ENCODE data around the gene FTL. TPM values are rescaled to one million over a fixed set of nuclear protein-coding genes. Genes with fewer than 3 reads are reported as not detected.

The FTL gene
- total and polyA plus RNA-seq, 2 donors (not counting 3 experiments of a cell fraction or from before 2014, with no cell fraction given): 1,937 to 2,748 TPM

DNA sequence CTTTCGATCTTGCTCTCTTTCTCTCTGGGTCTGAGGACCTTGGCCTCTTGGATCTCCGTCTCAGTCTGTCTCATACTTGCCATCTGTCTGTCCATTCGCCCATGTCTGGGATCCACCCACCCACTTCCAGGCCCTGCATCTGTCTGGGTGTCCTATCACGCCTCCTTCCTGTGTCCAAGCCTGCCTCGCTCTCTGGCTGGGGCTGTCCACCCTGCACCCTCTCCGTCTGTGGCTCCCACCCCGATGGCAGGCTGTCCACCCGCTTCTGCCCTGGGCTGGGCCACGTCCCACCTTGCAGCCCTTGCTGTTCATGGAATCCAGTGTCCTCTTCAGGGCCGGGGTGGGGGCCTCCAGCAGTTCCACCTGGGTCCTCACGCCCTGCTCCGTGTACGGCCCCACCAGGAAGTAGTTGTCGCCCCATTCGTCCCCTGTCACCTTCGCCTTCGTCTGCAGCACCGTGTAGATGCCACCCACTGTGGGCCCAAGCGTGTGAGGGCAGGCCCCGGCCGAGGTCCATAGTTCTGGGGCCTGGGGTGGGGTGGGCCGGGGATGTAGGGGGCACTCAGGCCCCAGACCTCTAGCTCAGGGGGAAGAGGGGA lies 26.0 kb downstream of the FTL start:
- no peak overlapping the region for H3K4me3 ChIP-seq (replicated peaks in 1 of 3; ENCODE audit: insufficient read depth in 1 of 3, low read depth in 1 of 3, low read length in 3 of 3)
- POLR2A ChIA-PET: no interaction called here

More for the DNA sequence above, 26.0 kb downstream of the FTL start:
- FAIRE-seq: no peak
- Histone ChIP-seq H3K36me3 (ENCODE audit: control insufficient read depth in 2 of 2, extremely low read depth in 1 of 2, insufficient read depth in 2 of 2, low read length in 2 of 2) (peaks cover 0 to 9% of the 10 kb centered on the region in 2 experiments), H3K9me1 (replicated peaks; ENCODE audit: control insufficient read depth, extremely low read depth, insufficient read depth, low read length) (no peaks in the 10 kb centered on the region), H3K27me3 (ENCODE audit: control insufficient read depth in 2 of 2, insufficient read depth in 2 of 2, low read length in 2 of 2) (no peaks in the 10 kb centered on the region), H3K4me1 (ENCODE audit: control insufficient read depth, extremely low read depth, insufficient read depth, low read length) (peaks cover 14% of the 10 kb centered on the region), H3K9me3 (replicated peaks; ENCODE audit: control insufficient read depth, insufficient read depth, low read length) (no peaks in the 10 kb centered on the region), H2AFZ (ENCODE audit: low read depth, low read length) (no peak overlapping the region), H3K27ac (ENCODE audit: insufficient read depth, low read depth, low read length) (no peak overlapping the region), H3K4me2 (ENCODE audit: insufficient read depth, low read length) (no peak overlapping the region), H4K20me1 (replicated peaks; ENCODE audit: control insufficient read depth, extremely low read depth, insufficient read depth, low read length) (no peaks in the 10 kb centered on the region), H3K79me2 (ENCODE audit: control insufficient read depth, insufficient read depth, low read length) (peaks cover 46% of the 10 kb centered on the region), H3K9ac (replicated peaks; ENCODE audit: extremely low read depth, insufficient read depth, low read length) (no peak overlapping the region)
- intact Hi-C loops (cut with micrococcal nuclease): loop anchor here (10.0 kb wide), 2 partner anchors 164 to 356 kb away; partner anchors contain the start of genes DBP, HRC and TRPM4
- no TSS peak for BruUV-seq (replicated peaks)
- TF ChIP-seq, protein P1, sequence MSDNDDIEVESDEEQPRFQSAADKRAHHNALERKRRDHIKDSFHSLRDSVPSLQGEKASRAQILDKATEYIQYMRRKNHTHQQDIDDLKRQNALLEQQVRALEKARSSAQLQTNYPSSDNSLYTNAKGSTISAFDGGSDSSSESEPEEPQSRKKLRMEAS (IDR thresholded peaks at IDR 0.05; ENCODE audit: insufficient read depth, insufficient read length): no peak
- no peak for TF ChIP-seq EZH2 (IDR thresholded peaks at IDR 0.05; ENCODE audit: borderline replicate concordance, low read depth, low read length, severe bottlenecking)
- TF ChIP-seq, protein P2, sequence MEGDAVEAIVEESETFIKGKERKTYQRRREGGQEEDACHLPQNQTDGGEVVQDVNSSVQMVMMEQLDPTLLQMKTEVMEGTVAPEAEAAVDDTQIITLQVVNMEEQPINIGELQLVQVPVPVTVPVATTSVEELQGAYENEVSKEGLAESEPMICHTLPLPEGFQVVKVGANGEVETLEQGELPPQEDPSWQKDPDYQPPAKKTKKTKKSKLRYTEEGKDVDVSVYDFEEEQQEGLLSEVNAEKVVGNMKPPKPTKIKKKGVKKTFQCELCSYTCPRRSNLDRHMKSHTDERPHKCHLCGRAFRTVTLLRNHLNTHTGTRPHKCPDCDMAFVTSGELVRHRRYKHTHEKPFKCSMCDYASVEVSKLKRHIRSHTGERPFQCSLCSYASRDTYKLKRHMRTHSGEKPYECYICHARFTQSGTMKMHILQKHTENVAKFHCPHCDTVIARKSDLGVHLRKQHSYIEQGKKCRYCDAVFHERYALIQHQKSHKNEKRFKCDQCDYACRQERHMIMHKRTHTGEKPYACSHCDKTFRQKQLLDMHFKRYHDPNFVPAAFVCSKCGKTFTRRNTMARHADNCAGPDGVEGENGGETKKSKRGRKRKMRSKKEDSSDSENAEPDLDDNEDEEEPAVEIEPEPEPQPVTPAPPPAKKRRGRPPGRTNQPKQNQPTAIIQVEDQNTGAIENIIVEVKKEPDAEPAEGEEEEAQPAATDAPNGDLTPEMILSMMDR (IDR thresholded peaks at IDR 0.05; ENCODE audit: extremely low read depth in 1 of 2, insufficient read depth in 1 of 2, low read depth in 1 of 2, low read length in 2 of 2): no peak
- no peak for TF ChIP-seq JUN (IDR thresholded peaks at IDR 0.05; ENCODE audit: borderline replicate concordance, insufficient read depth, insufficient read length, low read depth)
- no peak for TF ChIP-seq FOS (IDR thresholded peaks at IDR 0.05; ENCODE audit: borderline replicate concordance, insufficient read depth, low read length)
- no peak for TF ChIP-seq GATA2 (IDR thresholded peaks at IDR 0.05; ENCODE audit: insufficient read depth, insufficient read length, low read depth, low read length)
- TF ChIP-seq POLR2A (IDR thresholded peaks at IDR 0.05; ENCODE audit: low read depth, low read length): no peak
- no peak for TF ChIP-seq MYC (IDR thresholded peaks at IDR 0.05; ENCODE audit: low read depth, low read length)
- TF ChIP-seq POLR2AphosphoS5 (IDR thresholded peaks at IDR 0.05; ENCODE audit: insufficient read depth, low read depth, low read length): no peak
- no peak for DNase-seq (ENCODE audit: low read depth, low spot score)
- dilution Hi-C loops (cut with MboI; ENCODE audit: extremely low pct_ligation_motif_present, low sequenced_read_pairs): no loop called here
- CTCF ChIA-PET: interaction anchor here (0.6 to 3.3 kb wide), 5 partner anchors 14 to 420 kb away, joined by 3 to 41 read pairs (median 10); no protein-coding TSS in a partner anchor
